Measurements from ENCODE around the gene PLXND1. TPM values are rescaled to one million over a fixed set of nuclear protein-coding genes. Genes with fewer than 3 reads are reported as not detected.
A peak's percentile ranks its signal among the peaks of the same experiment; 100 is the strongest.

PLXND1 gene
- total RNA-seq, 1 donor from 2014 or later: 9.0 TPM

GRCh38 chr3:129624347-129625071 is 18.0 kb upstream of the PLXND1 start:
- Mint-ChIP-seq H3K27ac (peak overlapping the region; percentile 19), H3K27me3 (ENCODE audit: insufficient read depth, low read depth) (peaks cover 14% of the 10 kb centered on the region), H3K36me3 (peaks cover 3% of the 10 kb centered on the region), H3K4me3 (no peak overlapping the region), H3K4me1 (peaks cover 48% of the 10 kb centered on the region), H3K9me3 (no peaks in the 10 kb centered on the region)
- no peak overlapping the region for H3K9ac ChIP-seq
- no peaks in the 10 kb centered on the region for H3K79me2 ChIP-seq (ENCODE audit: low read depth)
- TF ChIP-seq EZH2 (IDR thresholded peaks at IDR 0.05) (no peak), EZH2phosphoT487 (IDR thresholded peaks at IDR 0.05) (no peak)
- TF ChIP-seq, protein P1, sequence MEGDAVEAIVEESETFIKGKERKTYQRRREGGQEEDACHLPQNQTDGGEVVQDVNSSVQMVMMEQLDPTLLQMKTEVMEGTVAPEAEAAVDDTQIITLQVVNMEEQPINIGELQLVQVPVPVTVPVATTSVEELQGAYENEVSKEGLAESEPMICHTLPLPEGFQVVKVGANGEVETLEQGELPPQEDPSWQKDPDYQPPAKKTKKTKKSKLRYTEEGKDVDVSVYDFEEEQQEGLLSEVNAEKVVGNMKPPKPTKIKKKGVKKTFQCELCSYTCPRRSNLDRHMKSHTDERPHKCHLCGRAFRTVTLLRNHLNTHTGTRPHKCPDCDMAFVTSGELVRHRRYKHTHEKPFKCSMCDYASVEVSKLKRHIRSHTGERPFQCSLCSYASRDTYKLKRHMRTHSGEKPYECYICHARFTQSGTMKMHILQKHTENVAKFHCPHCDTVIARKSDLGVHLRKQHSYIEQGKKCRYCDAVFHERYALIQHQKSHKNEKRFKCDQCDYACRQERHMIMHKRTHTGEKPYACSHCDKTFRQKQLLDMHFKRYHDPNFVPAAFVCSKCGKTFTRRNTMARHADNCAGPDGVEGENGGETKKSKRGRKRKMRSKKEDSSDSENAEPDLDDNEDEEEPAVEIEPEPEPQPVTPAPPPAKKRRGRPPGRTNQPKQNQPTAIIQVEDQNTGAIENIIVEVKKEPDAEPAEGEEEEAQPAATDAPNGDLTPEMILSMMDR (IDR thresholded peaks at IDR 0.05): no peak
- peaks cover 20% of the 10 kb centered on the region for H3F3A ChIP-seq (ENCODE audit: low read depth)
- H4K20me1 ChIP-seq (ENCODE audit: low read depth): no peaks in the 10 kb centered on the region
- no peaks in the 10 kb centered on the region for H3K36me3 ChIP-seq
- peaks cover 12% of the 10 kb centered on the region for H3K4me1 ChIP-seq
- no peak overlapping the region for H3K27ac ChIP-seq
- no peaks in the 10 kb centered on the region for H3K9me3 ChIP-seq (ENCODE audit: low read depth)
- no peak overlapping the region for H3K4me3 ChIP-seq
- no peak for DNase-seq (ENCODE audit: low spot score)
- H3K4me2 ChIP-seq: no peak overlapping the region
- no peaks in the 10 kb centered on the region for H3K27me3 ChIP-seq
- H2AFZ ChIP-seq (replicated peaks): no peak overlapping the region

DNA sequence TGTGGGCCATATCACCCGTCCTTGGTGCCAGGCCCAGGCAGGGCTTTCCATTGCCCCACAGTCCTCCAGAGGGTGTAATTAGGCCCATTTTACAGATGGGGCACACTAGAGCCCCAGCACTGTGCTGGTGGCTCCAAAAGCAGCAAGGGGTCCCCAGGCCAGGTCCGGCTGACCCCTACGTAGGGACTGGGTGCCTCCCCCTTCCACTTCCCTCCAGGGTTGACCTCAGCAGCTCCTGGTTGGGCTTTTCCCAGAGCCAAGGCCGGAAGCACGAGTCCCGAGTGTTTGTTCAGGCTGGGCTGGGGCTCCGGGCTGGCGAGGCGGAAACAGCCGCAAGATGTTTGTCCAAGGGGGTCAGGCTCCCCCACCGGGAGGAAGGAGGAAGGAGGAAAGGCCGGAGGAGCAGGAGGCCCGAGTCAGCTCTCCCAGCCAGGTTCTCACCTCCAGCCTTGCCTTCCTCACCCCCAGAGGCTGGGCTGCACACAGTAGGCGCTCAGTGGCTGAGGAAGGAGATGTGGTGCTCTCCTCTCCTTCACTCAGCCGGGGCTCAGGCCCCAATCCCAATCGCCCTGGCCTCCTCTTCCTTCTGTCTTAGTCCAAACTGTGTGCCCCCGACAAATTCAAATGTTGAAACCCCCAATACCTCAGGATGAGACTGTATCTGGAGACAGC is 17.1 kb upstream of the PLXND1 start:
- Histone ChIP-seq H3K79me2 (ENCODE audit: low read depth) (no peaks in the 10 kb centered on the region), H3K9me3 (ENCODE audit: low read depth) (no peaks in the 10 kb centered on the region), H3F3A (ENCODE audit: low read depth) (peaks cover 20% of the 10 kb centered on the region), H3K4me1 (peaks cover 12% of the 10 kb centered on the region), H3K36me3 (no peaks in the 10 kb centered on the region), H3K9ac (no peak overlapping the region), H3K4me3 (no peak overlapping the region), H4K20me1 (ENCODE audit: low read depth) (no peaks in the 10 kb centered on the region), H2AFZ (replicated peaks) (no peak overlapping the region), H3K27me3 (no peaks in the 10 kb centered on the region), H3K4me2 (no peak overlapping the region), H3K27ac (no peak overlapping the region)
- H3K27ac Mint-ChIP-seq: no peak overlapping the region
- H3K4me1 Mint-ChIP-seq: peaks cover 48% of the 10 kb centered on the region
- H3K4me3 Mint-ChIP-seq: no peak overlapping the region
- TF ChIP-seq EZH2phosphoT487 (IDR thresholded peaks at IDR 0.05) (no peak), EZH2 (IDR thresholded peaks at IDR 0.05) (no peak)
- TF ChIP-seq, protein P1 (IDR thresholded peaks at IDR 0.05): no peak
- peaks cover 14% of the 10 kb centered on the region for H3K27me3 Mint-ChIP-seq (ENCODE audit: insufficient read depth, low read depth)
- peaks cover 3% of the 10 kb centered on the region for H3K36me3 Mint-ChIP-seq
- H3K9me3 Mint-ChIP-seq: no peaks in the 10 kb centered on the region
- no peak for DNase-seq (ENCODE audit: low spot score)

DNA sequence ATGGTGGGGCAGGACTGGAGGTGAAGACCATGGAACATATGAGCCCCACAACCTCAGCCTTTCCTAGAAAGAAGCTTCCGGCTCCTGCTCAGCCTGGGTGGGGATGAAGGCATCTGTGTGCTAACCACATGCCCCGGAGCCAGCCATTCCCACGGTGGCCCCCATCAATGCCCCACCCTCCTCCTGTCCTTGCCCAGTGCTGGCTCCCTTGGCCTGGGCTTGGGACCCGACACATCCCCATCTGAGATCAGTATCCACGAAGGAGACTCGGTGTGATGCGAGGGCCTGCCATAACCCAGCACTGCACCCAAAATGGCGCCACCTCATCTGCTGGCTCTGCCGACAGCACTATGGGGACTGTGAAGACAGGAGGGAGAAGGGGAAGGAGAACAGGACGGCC is 16.5 kb upstream of the PLXND1 start:
- TF ChIP-seq EZH2phosphoT487 (IDR thresholded peaks at IDR 0.05) (no peak), EZH2 (IDR thresholded peaks at IDR 0.05) (no peak)
- TF ChIP-seq, protein P1 (IDR thresholded peaks at IDR 0.05): no peak
- Histone ChIP-seq H3K27me3 (no peaks in the 10 kb centered on the region), H4K20me1 (ENCODE audit: low read depth) (no peaks in the 10 kb centered on the region), H3K9ac (no peak overlapping the region), H3K9me3 (ENCODE audit: low read depth) (no peaks in the 10 kb centered on the region), H3K4me2 (no peak overlapping the region), H3K36me3 (no peaks in the 10 kb centered on the region), H2AFZ (replicated peaks) (no peak overlapping the region), H3F3A (ENCODE audit: low read depth) (peaks cover 20% of the 10 kb centered on the region), H3K79me2 (ENCODE audit: low read depth) (no peaks in the 10 kb centered on the region), H3K4me3 (no peak overlapping the region), H3K27ac (no peak overlapping the region), H3K4me1 (peaks cover 12% of the 10 kb centered on the region)
- Mint-ChIP-seq H3K9me3 (no peaks in the 10 kb centered on the region), H3K27me3 (ENCODE audit: insufficient read depth, low read depth) (peaks cover 16% of the 10 kb centered on the region), H3K27ac (no peak overlapping the region), H3K4me3 (no peak overlapping the region), H3K4me1 (peaks cover 47% of the 10 kb centered on the region), H3K36me3 (no peaks in the 10 kb centered on the region)
- DNase-seq (ENCODE audit: low spot score): no peak

Measured in neural progenitor cell (in vitro differentiated cells).